Measurements from ENCODE around the gene RIT1.

The RIT1 gene

DNA sequence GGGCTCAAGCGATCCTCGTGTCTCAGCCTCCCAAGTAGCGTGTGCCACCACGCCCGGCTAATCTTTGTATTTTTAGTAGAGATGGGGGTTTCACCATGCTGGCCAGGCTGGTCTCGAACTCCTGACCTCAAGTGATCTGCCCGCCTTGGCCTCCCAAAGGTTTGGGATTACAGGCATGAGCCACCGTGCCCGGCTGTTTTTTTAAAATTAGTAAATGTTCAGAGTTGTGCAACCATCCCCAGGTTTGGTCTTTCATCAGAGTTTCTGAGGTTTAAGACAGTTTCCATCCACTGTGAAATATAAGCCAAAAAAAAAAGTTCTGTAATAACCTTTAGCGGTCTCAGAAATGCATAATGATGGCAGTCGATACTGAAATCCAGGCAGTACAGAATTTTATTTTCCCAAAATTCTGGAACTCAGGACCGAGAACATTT lies 52.3 kb downstream of the RIT1 start:
- DNase-seq (ENCODE audit: extremely low read depth, insufficient read length) = no peak
- TF ChIP-seq, protein P1, sequence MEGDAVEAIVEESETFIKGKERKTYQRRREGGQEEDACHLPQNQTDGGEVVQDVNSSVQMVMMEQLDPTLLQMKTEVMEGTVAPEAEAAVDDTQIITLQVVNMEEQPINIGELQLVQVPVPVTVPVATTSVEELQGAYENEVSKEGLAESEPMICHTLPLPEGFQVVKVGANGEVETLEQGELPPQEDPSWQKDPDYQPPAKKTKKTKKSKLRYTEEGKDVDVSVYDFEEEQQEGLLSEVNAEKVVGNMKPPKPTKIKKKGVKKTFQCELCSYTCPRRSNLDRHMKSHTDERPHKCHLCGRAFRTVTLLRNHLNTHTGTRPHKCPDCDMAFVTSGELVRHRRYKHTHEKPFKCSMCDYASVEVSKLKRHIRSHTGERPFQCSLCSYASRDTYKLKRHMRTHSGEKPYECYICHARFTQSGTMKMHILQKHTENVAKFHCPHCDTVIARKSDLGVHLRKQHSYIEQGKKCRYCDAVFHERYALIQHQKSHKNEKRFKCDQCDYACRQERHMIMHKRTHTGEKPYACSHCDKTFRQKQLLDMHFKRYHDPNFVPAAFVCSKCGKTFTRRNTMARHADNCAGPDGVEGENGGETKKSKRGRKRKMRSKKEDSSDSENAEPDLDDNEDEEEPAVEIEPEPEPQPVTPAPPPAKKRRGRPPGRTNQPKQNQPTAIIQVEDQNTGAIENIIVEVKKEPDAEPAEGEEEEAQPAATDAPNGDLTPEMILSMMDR (IDR thresholded peaks at IDR 0.05; ENCODE audit: insufficient read depth, low read length, poor library complexity, severe bottlenecking) = no peak
- Histone ChIP-seq H3K4me3 (replicated peaks; ENCODE audit: low read depth, low read length) (peak overlapping the region; percentile 67), H3K36me3 (ENCODE audit: control insufficient read depth, insufficient read depth, low read length) (peaks cover 5% of the 10 kb centered on the region), H3K27me3 (replicated peaks; ENCODE audit: control insufficient read depth, insufficient read depth, low read length) (no peaks in the 10 kb centered on the region)

DNA sequence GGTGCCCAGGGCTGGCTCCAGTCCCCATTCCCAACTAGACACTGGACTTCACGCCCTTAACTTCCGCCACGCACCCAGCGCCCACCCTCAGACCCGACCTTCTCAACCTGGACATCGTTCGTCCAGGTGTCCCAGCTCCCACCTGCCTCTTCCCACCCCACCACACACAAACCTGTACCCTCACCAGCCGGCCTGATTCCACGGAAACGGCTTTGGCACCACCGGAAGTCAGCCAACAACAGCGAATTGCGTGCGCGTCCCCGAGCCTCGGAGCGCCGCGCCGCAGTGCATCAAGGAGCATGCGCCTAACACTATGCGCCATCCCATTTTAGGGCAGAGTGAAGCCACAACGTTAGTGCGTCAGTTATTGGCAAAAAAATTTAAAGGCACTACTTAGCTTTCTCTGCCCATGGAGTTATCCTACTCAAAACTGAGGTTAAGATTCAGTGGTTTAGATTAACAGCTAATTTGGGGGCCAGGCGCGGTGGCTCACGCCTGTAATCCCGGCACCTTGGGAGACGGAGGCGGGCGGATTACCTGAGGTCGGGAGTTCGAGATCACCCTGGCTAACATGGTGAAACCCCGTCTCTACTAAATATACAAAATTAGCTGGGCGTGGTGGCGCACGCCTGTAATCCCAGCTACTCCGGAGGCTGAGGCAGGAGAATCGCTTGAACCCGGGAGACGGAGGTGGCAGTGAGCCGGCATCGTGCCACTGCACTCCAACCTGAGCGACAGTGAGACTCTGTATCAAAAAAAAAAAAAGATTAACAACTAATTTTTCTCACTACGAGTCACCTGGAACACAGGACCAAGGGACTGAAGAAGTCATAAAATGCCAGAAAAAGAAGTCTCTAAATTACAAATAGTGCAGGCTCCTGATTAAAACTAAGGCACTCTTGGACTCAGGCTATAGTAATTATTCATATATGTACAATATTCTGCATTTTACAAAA lies 53.9 kb downstream of the RIT1 start, which contains the start of gene GON4L:
GON4L (minus strand) TSS at position 240 of the 956 bp plus-strand sequence. CDS start 3,434 bp downstream, outside the sequence.
- DNase-seq (ENCODE audit: extremely low read depth, insufficient read length) = peak; percentile 91
- Histone ChIP-seq H3K27me3 (replicated peaks; ENCODE audit: control insufficient read depth, insufficient read depth, low read length) (no peaks in the 10 kb centered on the region), H3K36me3 (ENCODE audit: control insufficient read depth, insufficient read depth, low read length) (peaks cover 13% of the 10 kb centered on the region), H3K4me3 (replicated peaks; ENCODE audit: low read depth, low read length) (peak within 1 kb of the TSS; percentile 99)
- TF ChIP-seq, protein P1 (IDR thresholded peaks at IDR 0.05; ENCODE audit: insufficient read depth, low read length, poor library complexity, severe bottlenecking) = no peak

DNA sequence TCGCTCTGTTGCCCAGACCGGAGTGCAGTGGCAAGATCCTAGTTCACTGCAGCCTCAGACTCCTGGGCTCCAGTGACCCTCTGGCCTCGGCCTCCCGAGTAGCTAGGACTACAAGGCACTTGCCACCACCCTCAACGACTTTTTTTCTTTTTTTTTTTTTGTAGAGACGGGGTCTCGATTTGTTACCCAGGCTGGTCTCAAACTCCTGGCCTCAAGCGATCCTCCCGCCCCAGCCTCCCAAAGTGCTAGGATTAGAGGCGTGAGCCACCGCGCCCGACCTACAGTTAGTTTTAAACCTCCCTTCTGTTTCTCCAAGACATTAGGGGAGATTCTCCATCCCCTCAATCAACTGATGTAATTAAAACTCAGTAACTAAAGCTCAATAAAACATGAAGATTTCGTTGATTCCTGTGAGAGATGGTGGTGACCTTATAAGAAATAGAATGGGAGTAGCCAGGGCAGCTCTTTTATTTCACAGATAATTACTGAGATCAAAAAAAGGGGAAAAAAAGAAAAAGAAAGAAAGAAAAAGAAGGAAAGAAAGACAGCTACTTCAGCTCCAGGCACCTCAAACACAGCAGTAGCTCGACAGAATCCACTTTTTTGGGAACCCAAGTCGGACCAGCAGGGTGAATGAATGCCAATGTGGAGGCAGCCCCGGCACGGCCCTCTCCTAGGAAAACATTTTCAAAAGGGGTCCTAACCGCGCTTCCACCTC lies 54.7 kb downstream of the RIT1 start:
- Histone ChIP-seq H3K4me3 (replicated peaks; ENCODE audit: low read depth, low read length) (peak overlapping the region; percentile 99), H3K36me3 (ENCODE audit: control insufficient read depth, insufficient read depth, low read length) (peaks cover 14% of the 10 kb centered on the region), H3K27me3 (replicated peaks; ENCODE audit: control insufficient read depth, insufficient read depth, low read length) (no peaks in the 10 kb centered on the region)
- TF ChIP-seq, protein P1 (IDR thresholded peaks at IDR 0.05; ENCODE audit: insufficient read depth, low read length, poor library complexity, severe bottlenecking) = no peak
- DNase-seq (ENCODE audit: extremely low read depth, insufficient read length) = no peak

DNA sequence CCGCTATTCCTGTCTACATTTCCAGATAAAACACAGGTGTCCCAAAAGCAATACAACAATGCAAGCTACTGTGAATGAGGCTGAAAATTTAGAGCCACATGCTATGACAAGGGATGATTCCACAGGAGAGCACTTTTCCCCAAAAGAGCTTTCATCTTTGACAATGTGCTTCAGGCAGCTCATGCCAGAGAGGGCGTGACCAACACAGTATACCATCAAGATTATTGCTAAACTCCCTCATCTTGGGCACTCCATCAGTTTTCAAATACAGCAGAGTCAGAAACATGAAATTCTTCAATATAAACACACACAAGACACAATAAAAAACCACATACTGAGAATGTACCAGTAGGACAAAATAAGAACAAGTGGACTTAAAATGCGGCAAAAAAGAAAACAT lies 60.8 kb downstream of the RIT1 start:
- Histone ChIP-seq H3K36me3 (ENCODE audit: control insufficient read depth, insufficient read depth, low read length) (peaks cover 22% of the 10 kb centered on the region), H3K4me3 (replicated peaks; ENCODE audit: low read depth, low read length) (no peak overlapping the region), H3K27me3 (replicated peaks; ENCODE audit: control insufficient read depth, insufficient read depth, low read length) (no peaks in the 10 kb centered on the region)
- no peak for DNase-seq (ENCODE audit: extremely low read depth, insufficient read length)
- TF ChIP-seq, protein P1 (IDR thresholded peaks at IDR 0.05; ENCODE audit: insufficient read depth, low read length, poor library complexity, severe bottlenecking) = no peak

DNA sequence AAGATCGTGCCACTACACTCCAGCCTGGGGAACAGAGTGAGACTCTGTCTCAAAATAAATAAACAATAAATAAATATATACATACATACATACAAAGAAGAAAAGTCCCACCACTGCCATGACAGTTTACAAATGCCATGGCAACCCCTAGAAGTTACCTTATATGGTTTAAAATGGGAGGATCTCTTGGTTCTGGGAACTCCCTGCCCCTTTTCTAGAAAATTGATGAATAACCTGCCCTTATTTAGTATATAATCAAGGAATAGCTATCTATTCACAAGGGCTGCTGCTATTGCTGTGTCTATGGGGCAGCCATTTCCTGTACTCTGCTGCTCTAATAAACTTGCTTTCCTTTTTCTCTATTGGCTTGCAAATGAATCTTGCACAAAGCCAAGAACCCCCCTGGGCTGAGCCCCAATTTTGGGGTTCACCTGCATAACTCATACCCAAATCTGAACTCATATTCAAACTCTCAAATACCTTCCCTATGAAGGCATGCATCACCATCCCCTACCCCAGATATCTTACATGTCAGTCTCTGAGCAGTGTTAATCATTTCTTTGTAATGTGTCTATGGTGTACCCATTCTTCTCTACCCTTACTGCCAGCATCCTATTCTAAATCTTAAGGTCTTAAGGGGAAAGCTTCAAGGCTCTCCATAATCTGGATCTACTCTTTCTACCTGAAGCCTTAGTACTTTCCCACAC lies 63.2 kb downstream of the RIT1 start:
- Histone ChIP-seq H3K27me3 (replicated peaks; ENCODE audit: control insufficient read depth, insufficient read depth, low read length) (no peaks in the 10 kb centered on the region), H3K36me3 (ENCODE audit: control insufficient read depth, insufficient read depth, low read length) (peaks cover 14% of the 10 kb centered on the region), H3K4me3 (replicated peaks; ENCODE audit: low read depth, low read length) (no peak overlapping the region)
- DNase-seq (ENCODE audit: extremely low read depth, insufficient read length) = no peak
- TF ChIP-seq, protein P1 (IDR thresholded peaks at IDR 0.05; ENCODE audit: insufficient read depth, low read length, poor library complexity, severe bottlenecking) = no peak
